MM.1S (cell line): ENCODE results near the gene DHFR.

ENCODE experiments used
- DNase-seq: peaks from one replicate; pipeline ENCODE4 v3.0.0-alpha.2; 2015
- H2AFZ ChIP-seq: fragments of 300-600 bp; sonication (generic); 2 replicates; pipeline ENCODE4 v1.6.0; 2016; ENCODE audit warnings: antibody characterized with exemption, low read length
- H3F3A ChIP-seq: fragments of 300-600 bp; sonication (generic); 2 replicates; pipeline ENCODE4 v1.6.1; 2016; ENCODE audit warnings: mild to moderate bottlenecking, antibody characterized with exemption, low read length, moderate library complexity, mixed read lengths; ENCODE audit not compliant: insufficient read depth
- H3K27ac ChIP-seq: fragments of 300-600 bp; sonication (generic); 2 replicates; pipeline ENCODE4 v1.5.1; 2016; ENCODE audit warnings: mild to moderate bottlenecking, low read length
- H3K27me3 ChIP-seq: fragments of 300-600 bp; sonication (generic); replicated peaks from 2 replicates; pipeline ENCODE4 v1.6.0; 2016; ENCODE audit warnings: low read length; ENCODE audit not compliant: insufficient read depth
- H3K36me3 ChIP-seq: fragments of 300-600 bp; sonication (generic); replicated peaks from 2 replicates; pipeline ENCODE4 v1.6.1; 2016; ENCODE audit warnings: mild to moderate bottlenecking, low read length, mixed read lengths; ENCODE audit not compliant: insufficient read depth
- H3K4me1 ChIP-seq: fragments of 300-600 bp; sonication (generic); 2 replicates; pipeline ENCODE4 v1.6.1; 2016; ENCODE audit warnings: low read length, mixed read lengths
- H3K4me2 ChIP-seq: fragments of 300-600 bp; sonication (generic); 2 replicates; pipeline ENCODE4 v1.6.0; 2016; ENCODE audit warnings: low read depth, low read length
- H3K4me3 ChIP-seq: fragments of 300-600 bp; sonication (generic); 2 replicates; pipeline ENCODE4 v1.5.1; 2016; ENCODE audit warnings: low read length, mixed read lengths
- H3K79me2 ChIP-seq: fragments of 300-600 bp; sonication (generic); 2 replicates; pipeline ENCODE4 v1.6.1; 2016; ENCODE audit warnings: mixed run types, low read length, mixed read lengths
- H3K9ac ChIP-seq: fragments of 300-600 bp; sonication (generic); 2 replicates; pipeline ENCODE4 v1.6.1; 2016; ENCODE audit warnings: low read length, mixed read lengths
- H3K9me2 ChIP-seq: fragments of 300-600 bp; sonication (generic); replicated peaks from 2 replicates; pipeline ENCODE4 v1.6.1; 2016; ENCODE audit warnings: mild to moderate bottlenecking, low read length, mixed read lengths; ENCODE audit not compliant: insufficient read depth
- H3K9me3 ChIP-seq: fragments of 300-600 bp; sonication (generic); replicated peaks from 2 replicates; pipeline ENCODE4 v1.6.1; 2016; ENCODE audit warnings: mild to moderate bottlenecking, low read length, mixed read lengths; ENCODE audit not compliant: insufficient read depth
- H4K20me1 ChIP-seq: fragments of 300-600 bp; sonication (generic); 2 replicates; pipeline ENCODE4 v1.6.1; 2016; ENCODE audit warnings: mild to moderate bottlenecking, low read length, moderate library complexity, mixed read lengths; ENCODE audit not compliant: insufficient read depth
- CTCF ChIP-seq: fragments of 300-600 bp; sonication (generic); IDR thresholded peaks from 2 replicates; pipeline ENCODE4 v1.5.1; 2016; ENCODE audit warnings: antibody characterized with exemption, low read length, mixed read lengths
- EZH2 ChIP-seq: fragments of 300-600 bp; sonication (generic); optimal IDR thresholded peaks from 2 replicates; pipeline ENCODE3; 2017; ENCODE audit warnings: low read depth, mild to moderate bottlenecking, antibody characterized with exemption, low read length, mixed read lengths
- EZH2phosphoT487 ChIP-seq: fragments of 300-600 bp; sonication (generic); IDR thresholded peaks from 2 replicates; pipeline ENCODE4 v1.6.1; 2018; ENCODE audit warnings: antibody characterized with exemption, low read length

DHFR gene

GRCh38 chr5:80689627-80690026, 34.8 kb upstream of the DHFR start:
- no peaks in the 10 kb centered on the region for H3F3A ChIP-seq
- no peaks in the 10 kb centered on the region; the same call in 1 of the 2 replicates for H3K36me3 ChIP-seq
- H3K27me3 ChIP-seq: no peaks in the 10 kb centered on the region
- no peaks in the 10 kb centered on the region for H3K9me3 ChIP-seq
- peaks cover 3% of the 10 kb centered on the region; the same call in 1 of the 2 replicates for H3K79me2 ChIP-seq
- no peaks in the 10 kb centered on the region for H4K20me1 ChIP-seq
- TF ChIP-seq EZH2 (no peak), CTCF (no peak), EZH2phosphoT487 (no peak)
- no peak overlapping the region for H3K4me3 ChIP-seq
- no peak overlapping the region for H3K9ac ChIP-seq
- no peak overlapping the region for H3K27ac ChIP-seq
- no peaks in the 10 kb centered on the region for H3K9me2 ChIP-seq
- no peak overlapping the region for H2AFZ ChIP-seq
- no peak for DNase-seq
- H3K4me2 ChIP-seq: no peak overlapping the region
- no peaks in the 10 kb centered on the region for H3K4me1 ChIP-seq

GRCh38 chr5:80688648-80689420, 34.1 kb upstream of the DHFR start:
- Histone ChIP-seq H3K4me3 (no peak overlapping the region), H3K9ac (no peak overlapping the region), H3K79me2 (peaks cover 6% of the 10 kb centered on the region; the same call in 1 of the 2 replicates), H3K4me2 (no peak overlapping the region), H3K4me1 (no peaks in the 10 kb centered on the region), H3K36me3 (no peaks in the 10 kb centered on the region; the same call in 1 of the 2 replicates), H3K9me3 (no peaks in the 10 kb centered on the region), H3K9me2 (no peaks in the 10 kb centered on the region), H4K20me1 (no peaks in the 10 kb centered on the region), H3K27me3 (no peaks in the 10 kb centered on the region), H2AFZ (no peak overlapping the region), H3K27ac (no peak overlapping the region), H3F3A (no peaks in the 10 kb centered on the region)
- TF ChIP-seq EZH2phosphoT487: no peak
- DNase-seq: no peak

DNA sequence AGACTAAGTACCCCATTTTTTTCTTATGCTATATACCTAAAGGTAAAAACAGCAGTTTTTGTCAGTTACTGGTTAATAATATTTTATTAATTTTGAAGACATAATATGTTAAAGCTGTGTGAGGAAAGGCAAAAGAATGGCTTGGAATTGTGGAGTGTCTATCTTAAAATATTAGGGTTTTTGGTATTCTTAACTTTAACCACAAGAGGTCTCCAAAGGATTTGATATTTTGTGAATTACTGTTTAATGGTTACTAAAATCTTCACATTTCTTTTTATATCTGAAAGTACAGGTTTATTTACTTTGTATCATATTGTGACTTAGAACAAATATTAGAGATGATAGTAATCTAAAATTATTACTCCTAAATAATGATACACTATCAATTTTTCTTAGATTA, 32.0 kb upstream of the DHFR start:
- no peaks in the 10 kb centered on the region for H3K4me1 ChIP-seq
- H4K20me1 ChIP-seq: no peaks in the 10 kb centered on the region
- no peak overlapping the region for H3K4me2 ChIP-seq
- H3K27me3 ChIP-seq: no peaks in the 10 kb centered on the region
- DNase-seq: no peak
- H2AFZ ChIP-seq: no peak overlapping the region
- H3K9ac ChIP-seq: no peak overlapping the region
- no peak overlapping the region for H3K4me3 ChIP-seq
- no peaks in the 10 kb centered on the region for H3F3A ChIP-seq
- H3K36me3 ChIP-seq: peaks cover 2% of the 10 kb centered on the region; the same call in 1 of the 2 replicates
- no peak overlapping the region for H3K27ac ChIP-seq
- H3K9me2 ChIP-seq: no peaks in the 10 kb centered on the region
- peaks cover 6% of the 10 kb centered on the region; the same call in 1 of the 2 replicates for H3K79me2 ChIP-seq
- no peaks in the 10 kb centered on the region for H3K9me3 ChIP-seq
- no peak for TF ChIP-seq EZH2phosphoT487
- no peak for TF ChIP-seq EZH2
- no peak; the same call in 1 of the 2 replicates for TF ChIP-seq CTCF

GRCh38 chr5:80676706-80677105, 21.9 kb upstream of the DHFR start:
- Histone ChIP-seq H3K4me3 (no peak overlapping the region), H3F3A (peaks cover 3% of the 10 kb centered on the region; the same call in 1 of the 2 replicates), H3K9me3 (no peaks in the 10 kb centered on the region), H3K4me2 (no peak overlapping the region), H3K27me3 (no peaks in the 10 kb centered on the region), H3K4me1 (peaks cover 5% of the 10 kb centered on the region), H3K36me3 (no peaks in the 10 kb centered on the region; the same call in 1 of the 2 replicates), H3K9me2 (no peaks in the 10 kb centered on the region), H2AFZ (no peak overlapping the region), H4K20me1 (no peaks in the 10 kb centered on the region), H3K79me2 (peaks cover 2% of the 10 kb centered on the region; the same call in 1 of the 2 replicates), H3K9ac (no peak overlapping the region), H3K27ac (no peak overlapping the region)
- no peak for DNase-seq
- TF ChIP-seq EZH2phosphoT487 (no peak), EZH2 (no peak), CTCF (no peak)
